Activated T-cell treated with anti-CD3 and anti-CD28 coated beads, Interleukin-2, amount 50 U/mL, for 24 hours (primary cell): Measurements from ENCODE around the gene TGFB1.
"Not testable (repeated sequence)": the region's sequence is repeated elsewhere in the genome, so short reads cannot be mapped to it uniquely, and the experiment has no call there.

ENCODE experiments used
- DNase-seq: peaks from one replicate; pipeline ENCODE4 v3.0.0-alpha.2; 2020
- H3K27ac Mint-ChIP-seq: 2 replicates; pipeline ENCODE4 v1.8.0; 2020; ENCODE audit warnings: mild to moderate bottlenecking, mixed read lengths
- H3K27me3 Mint-ChIP-seq: 2 replicates; pipeline ENCODE4 v1.8.0; 2020; ENCODE audit warnings: mixed read lengths
- H3K36me3 Mint-ChIP-seq: 2 replicates; pipeline ENCODE4 v1.8.0; 2020; ENCODE audit warnings: low read depth, mixed read lengths
- H3K4me1 Mint-ChIP-seq: 2 replicates; pipeline ENCODE4 v1.8.0; 2020; ENCODE audit warnings: low read depth, mixed read lengths
- H3K4me3 Mint-ChIP-seq: 2 replicates; pipeline ENCODE4 v1.8.0; 2020; ENCODE audit warnings: mild to moderate bottlenecking, moderate library complexity, mixed read lengths
- H3K9me3 Mint-ChIP-seq: 2 replicates; pipeline ENCODE4 v1.8.0; 2020; ENCODE audit warnings: mixed read lengths

Gene TGFB1

DNA sequence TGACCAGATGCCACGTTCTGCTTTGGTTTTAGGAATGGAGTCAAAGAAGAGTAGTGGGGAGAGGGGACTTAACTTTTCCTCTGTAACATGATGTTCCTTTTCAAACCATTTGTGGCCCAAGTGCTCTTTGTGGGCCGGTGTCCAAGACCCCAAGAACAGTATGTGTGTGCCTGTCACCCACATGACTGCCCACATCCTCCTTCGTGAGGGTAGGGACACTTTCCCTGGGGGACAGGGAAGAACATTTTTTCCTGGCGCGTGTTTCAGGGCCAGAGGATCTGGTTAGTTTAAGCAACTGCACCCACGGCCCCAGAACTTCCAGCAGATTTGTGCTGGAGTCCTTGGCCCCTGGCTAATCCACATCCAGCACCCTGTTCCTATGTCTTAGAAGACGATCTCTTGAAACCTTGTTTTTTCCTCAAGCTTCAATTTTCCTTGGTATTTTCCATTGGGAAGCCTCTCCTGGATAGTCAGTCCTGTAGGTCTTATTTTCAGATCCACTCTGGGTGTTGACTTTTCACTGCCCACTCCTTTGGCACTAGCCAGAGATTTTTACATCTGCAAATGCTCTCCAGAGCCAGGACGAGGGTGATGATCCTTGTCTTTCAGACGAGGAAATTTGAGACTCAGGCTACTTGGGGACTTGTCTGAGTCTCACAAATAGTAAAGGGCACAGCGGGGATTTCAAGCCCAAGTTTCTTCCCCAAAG, 54.5 kb downstream of the TGFB1 start:
- H3K27ac Mint-ChIP-seq, result peak overlapping the region; percentile 95
- peaks cover 100% of the 10 kb centered on the region for H3K36me3 Mint-ChIP-seq
- no peak for DNase-seq
- H3K9me3 Mint-ChIP-seq, result no peaks in the 10 kb centered on the region
- H3K4me3 Mint-ChIP-seq, result no peak overlapping the region
- no peaks in the 10 kb centered on the region for H3K27me3 Mint-ChIP-seq
- peaks cover 99% of the 10 kb centered on the region for H3K4me1 Mint-ChIP-seq

DNA sequence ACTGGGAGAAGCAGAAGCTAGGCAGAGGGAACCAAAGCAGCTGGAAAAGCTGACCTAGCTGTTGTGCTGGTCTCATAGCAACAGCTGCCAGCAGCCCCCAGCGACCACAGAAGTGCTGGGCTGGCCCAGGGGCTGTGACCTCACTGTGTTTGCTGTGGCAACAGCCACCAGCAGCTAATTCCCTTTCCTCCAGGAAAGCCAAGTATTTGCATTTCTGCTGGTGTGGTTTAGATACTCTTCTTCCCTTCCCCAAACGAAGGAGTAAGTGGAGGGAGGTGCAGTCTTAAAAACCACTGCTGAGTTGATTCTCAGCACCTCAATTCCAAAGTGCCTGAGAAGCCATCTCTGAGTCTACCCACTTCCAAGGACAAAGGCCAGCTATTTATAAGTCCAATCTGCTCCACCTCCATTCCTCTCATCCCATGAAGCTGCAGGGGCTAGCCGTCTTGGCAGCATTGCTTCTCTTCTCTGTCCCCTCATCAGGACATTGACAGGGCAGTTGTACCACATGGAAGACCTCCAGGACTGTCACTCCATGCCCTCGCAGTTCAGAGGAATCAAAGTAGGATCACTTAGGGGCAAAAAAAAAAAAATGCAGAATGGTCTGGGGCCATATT, 55.3 kb downstream of the TGFB1 start:
- DNase-seq, result no peak
- Mint-ChIP-seq H3K27me3 (no peaks in the 10 kb centered on the region), H3K4me1 (peaks cover 91% of the 10 kb centered on the region), H3K27ac (peak overlapping the region; percentile 95), H3K9me3 (no peaks in the 10 kb centered on the region), H3K4me3 (no peak overlapping the region), H3K36me3 (peaks cover 100% of the 10 kb centered on the region)

- no peaks in the 10 kb centered on the region for H3K9me3 Mint-ChIP-seq
- peaks cover 100% of the 10 kb centered on the region for H3K36me3 Mint-ChIP-seq
- DNase-seq, result no peak
- H3K27ac Mint-ChIP-seq, result peak overlapping the region; percentile 95
- peaks cover 84% of the 10 kb centered on the region for H3K4me1 Mint-ChIP-seq
- no peaks in the 10 kb centered on the region for H3K27me3 Mint-ChIP-seq
- H3K4me3 Mint-ChIP-seq, result no peak overlapping the region
Measured at GRCh38 chr19:41297628-41298347, 55.9 kb downstream of the TGFB1 start.

GRCh38 chr19:41296433-41296871, 57.3 kb downstream of the TGFB1 start:
- Mint-ChIP-seq H3K9me3 (no peaks in the 10 kb centered on the region), H3K36me3 (peaks cover 99% of the 10 kb centered on the region), H3K4me3 (no peak overlapping the region), H3K4me1 (peaks cover 71% of the 10 kb centered on the region), H3K27ac (peak overlapping the region; percentile 95), H3K27me3 (no peaks in the 10 kb centered on the region)
- DNase-seq, result no peak

- H3K27ac Mint-ChIP-seq, result peak overlapping the region; percentile 95
- H3K27me3 Mint-ChIP-seq, result no peaks in the 10 kb centered on the region
- DNase-seq, result no peak
- H3K4me3 Mint-ChIP-seq, result no peak overlapping the region
- H3K4me1 Mint-ChIP-seq, result peaks cover 62% of the 10 kb centered on the region
- no peaks in the 10 kb centered on the region for H3K9me3 Mint-ChIP-seq
- peaks cover 99% of the 10 kb centered on the region for H3K36me3 Mint-ChIP-seq
Measured at GRCh38 chr19:41295499-41295898, 58.2 kb downstream of the TGFB1 start.

- Mint-ChIP-seq H3K9me3 (no peaks in the 10 kb centered on the region), H3K4me1 (peaks cover 51% of the 10 kb centered on the region), H3K36me3 (peaks cover 99% of the 10 kb centered on the region), H3K4me3 (no peak overlapping the region), H3K27me3 (no peaks in the 10 kb centered on the region), H3K27ac (peak overlapping the region; percentile 15)
- no peak for DNase-seq
Measured at GRCh38 chr19:41294393-41294792, 59.3 kb downstream of the TGFB1 start.

DNA sequence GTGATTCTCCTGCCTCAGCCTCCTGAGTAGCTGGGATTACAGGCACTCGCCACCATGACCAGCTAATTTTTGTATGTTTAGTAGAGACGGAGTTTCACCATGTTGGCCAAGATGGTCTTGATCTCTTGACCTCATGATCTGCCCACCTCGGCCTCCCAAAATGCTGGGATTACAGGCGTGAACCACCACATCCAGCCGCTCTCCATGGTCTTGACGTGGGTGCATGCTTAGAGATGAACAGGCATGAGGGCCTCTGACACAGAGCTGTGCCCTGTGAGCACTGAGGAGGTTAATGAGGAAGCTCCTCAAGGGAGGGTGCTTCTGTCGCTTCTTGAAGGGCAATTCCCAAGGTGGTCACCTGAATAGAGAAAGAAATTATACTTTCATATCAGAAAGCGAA, 63.9 kb downstream of the TGFB1 start:
- H3K27me3 Mint-ChIP-seq, H3K9me3 Mint-ChIP-seq, H3K4me3 Mint-ChIP-seq, DNase-seq: not testable (repeated sequence)
- Mint-ChIP-seq H3K27ac (peak overlapping the region; percentile 40), H3K4me1 (peaks cover 10% of the 10 kb centered on the region), H3K36me3 (peaks cover 99% of the 10 kb centered on the region)

DNA sequence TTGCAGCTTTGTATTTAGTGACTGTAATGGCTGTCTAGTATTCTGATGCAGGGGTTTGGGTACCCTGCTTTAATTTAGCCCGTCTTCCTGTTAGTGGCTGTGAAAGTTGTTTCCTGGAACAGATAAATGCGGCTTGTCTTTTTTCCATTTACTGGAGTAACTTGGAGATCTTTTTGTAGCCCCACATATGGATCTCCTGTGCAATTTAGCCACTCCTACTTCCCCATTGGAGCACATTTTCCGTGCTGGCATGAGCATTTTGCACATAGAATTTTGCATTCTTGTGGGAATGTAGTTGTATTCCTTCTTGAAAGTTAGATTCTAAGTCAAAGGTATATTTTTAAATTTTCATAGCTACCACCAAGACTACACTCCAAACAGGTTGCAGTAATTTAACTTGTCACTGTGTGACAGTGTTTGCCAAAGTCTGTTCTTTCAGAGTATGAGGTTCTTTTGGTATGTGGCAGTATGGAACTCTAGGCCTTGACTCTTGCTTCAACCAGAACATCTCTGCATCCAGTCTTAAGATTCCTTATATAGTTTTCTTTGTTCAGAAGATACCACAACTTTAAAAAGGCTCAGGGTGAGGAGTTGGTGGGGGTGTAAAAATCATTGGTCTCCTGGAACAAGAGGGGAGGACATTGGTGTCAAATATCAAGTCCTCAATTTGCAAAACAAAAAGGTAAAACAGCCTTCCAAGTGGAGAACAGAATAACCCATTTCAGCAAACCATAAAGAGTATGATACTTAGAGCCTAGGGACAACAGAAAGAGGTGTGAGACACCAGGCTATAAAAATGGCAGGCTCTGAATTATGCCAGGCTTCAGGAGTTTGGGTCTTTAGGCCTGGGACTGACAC, 64.8 kb downstream of the TGFB1 start:
- Mint-ChIP-seq H3K9me3 (no peaks in the 10 kb centered on the region), H3K4me3 (no peak overlapping the region), H3K27me3 (no peaks in the 10 kb centered on the region), H3K4me1 (peaks cover 5% of the 10 kb centered on the region), H3K27ac (peak overlapping the region; percentile 67), H3K36me3 (peaks cover 98% of the 10 kb centered on the region)
- no peak for DNase-seq
